PFSK-1 (cell line): ENCODE data around the gene CLEC16A.

ENCODE experiments used
- FOXP2 ChIP-seq: optimal IDR thresholded peaks from 2 replicates; pipeline ENCODE3; 2011; ENCODE audit warnings: borderline replicate concordance, control low read depth, inconsistent platforms; ENCODE audit not compliant: insufficient read depth; ENCODE audit errors: extremely low read length, extremely low read depth
- POLR2AphosphoS5 ChIP-seq: IDR thresholded peaks from 2 replicates; pipeline ENCODE4 v1.6.1; 2012; ENCODE audit warnings: low read depth, mild to moderate bottlenecking, control low read depth, low read length, moderate library complexity
- REST ChIP-seq, 2 experiments: IDR thresholded peaks; 2 replicates each; pipeline versions ENCODE4 v1.6.1 to v1.8.0; 2011 to 2012; ENCODE audit warnings: low read depth in 2 of 2, low read length in 2 of 2, control low read depth in 1 of 2, inconsistent platforms in 1 of 2, mild to moderate bottlenecking in 1 of 2, moderate library complexity in 1 of 2; ENCODE audit not compliant: insufficient read depth in 1 of 2
- SIN3A ChIP-seq: IDR thresholded peaks from 2 replicates; pipeline ENCODE4 v1.6.1; 2012; ENCODE audit warnings: mild to moderate bottlenecking, low read length, moderate library complexity, borderline replicate concordance; ENCODE audit not compliant: insufficient read depth
- TAF1 ChIP-seq: IDR thresholded peaks from 2 replicates; pipeline ENCODE4 v1.6.1; 2012; ENCODE audit warnings: low read length, control low read depth, borderline replicate concordance; ENCODE audit not compliant: insufficient read depth

The CLEC16A gene

GRCh38 chr16:11049396-11050059 lies 105.2 kb downstream of the CLEC16A start:
- TF ChIP-seq POLR2AphosphoS5 = no peak
- TF ChIP-seq FOXP2 = no peak
- TF ChIP-seq REST (IDR thresholded peaks at IDR 0.05; ENCODE audit: insufficient read depth in 1 of 2, low read depth in 2 of 2, low read length in 2 of 2) = no peak
- TF ChIP-seq SIN3A = no peak
- TF ChIP-seq TAF1 = no peak

- no peak for TF ChIP-seq POLR2AphosphoS5
- TF ChIP-seq TAF1 = no peak
- TF ChIP-seq FOXP2 = no peak
- no peak for TF ChIP-seq REST (IDR thresholded peaks at IDR 0.05; ENCODE audit: insufficient read depth in 1 of 2, low read depth in 2 of 2, low read length in 2 of 2)
- TF ChIP-seq SIN3A = no peak
These were observed 106.2 kb downstream of the CLEC16A start for GRCh38 chr16:11050536-11050935.

- TF ChIP-seq REST (IDR thresholded peaks at IDR 0.05; ENCODE audit: insufficient read depth in 1 of 2, low read depth in 2 of 2, low read length in 2 of 2) (no peak), TAF1 (no peak), SIN3A (no peak), POLR2AphosphoS5 (no peak), FOXP2 (no peak)
These were observed 106.6 kb downstream of the CLEC16A start for GRCh38 chr16:11050944-11051343.

GRCh38 chr16:11051430-11051829 lies 107.1 kb downstream of the CLEC16A start:
- TF ChIP-seq SIN3A = no peak
- no peak for TF ChIP-seq REST (IDR thresholded peaks at IDR 0.05; ENCODE audit: insufficient read depth in 1 of 2, low read depth in 2 of 2, low read length in 2 of 2)
- TF ChIP-seq FOXP2 = no peak
- no peak for TF ChIP-seq TAF1
- no peak for TF ChIP-seq POLR2AphosphoS5
